GM12891 (cell line): ENCODE measurements around the gene ZFPM1.

Experiments
- POLR2A ChIP-seq: IDR thresholded peaks from 2 replicates; pipeline ENCODE4 v1.6.1; 2011; ENCODE audit warnings: low read depth, low read length, control low read depth
- POLR2AphosphoS5 ChIP-seq: IDR thresholded peaks from 2 replicates; pipeline ENCODE4 v1.6.1; 2011; ENCODE audit warnings: low read depth, low read length, control low read depth
- POU2F2 ChIP-seq: IDR thresholded peaks from 2 replicates; pipeline ENCODE4 v1.6.1; 2011; ENCODE audit warnings: low read depth, mild to moderate bottlenecking, control low read depth, low read length, moderate library complexity
- SPI1 ChIP-seq: IDR thresholded peaks from 2 replicates; pipeline ENCODE4 v1.6.1; 2011; ENCODE audit warnings: low read depth, low read length, control low read depth
- TAF1 ChIP-seq: IDR thresholded peaks from 2 replicates; pipeline ENCODE4 v1.6.1; 2011; ENCODE audit warnings: low read depth, low read length, control low read depth

- no peak for TF ChIP-seq POLR2AphosphoS5
- TF ChIP-seq POLR2A, result no peak
- no peak for TF ChIP-seq TAF1
- no peak for TF ChIP-seq POU2F2
- TF ChIP-seq SPI1, result no peak
These were observed 46.0 kb upstream of the ZFPM1 start for GRCh38 chr16:88407042-88407420.
